CD4-positive, alpha-beta memory T cell (primary cell): Measurements from ENCODE around the gene TTF1. TPM values are rescaled to one million over a fixed set of nuclear protein-coding genes. Genes with fewer than 3 reads are reported as not detected.

Source experiments
- CTCF ChIA-PET: fragments of 350-600 bp; sonication (Branson Sonifier 250); formaldehyde crosslinking; loops from one replicate; lab custom pipeline; 2021; ENCODE audit warnings: inconsistent platforms; ENCODE audit not compliant: partially characterized antibody; lab: Charles Lee
- POLR2A ChIA-PET: fragments of 350-600 bp; sonication (Branson Sonifier 250); formaldehyde crosslinking; loops from one replicate; lab custom pipeline; 2021; ENCODE audit not compliant: partially characterized antibody; lab: Charles Lee
- DNase-seq, 5 donors: peaks; one replicate each; pipeline versions ENCODE4 v3.0.0 to v3.0.0-alpha.2; 2020 to 2022; ENCODE audit warnings: mixed read lengths in 1 of 5
- H3K27ac ChIP-seq: one replicate; pipeline ENCODE4 v1.7.0; 2013; ENCODE audit warnings: low read depth, low read length
- H3K27me3 ChIP-seq: 2 replicates; pipeline ENCODE4 v1.7.0; 2013; ENCODE audit warnings: mild to moderate bottlenecking, low read length, moderate library complexity; ENCODE audit not compliant: insufficient read depth
- H3K36me3 ChIP-seq: 2 replicates; pipeline ENCODE4 v1.7.0; 2013; ENCODE audit warnings: mild to moderate bottlenecking, low read length, moderate library complexity; ENCODE audit not compliant: insufficient read depth
- H3K4me1 ChIP-seq: 2 replicates; pipeline ENCODE4 v1.7.0; 2013; ENCODE audit warnings: mild to moderate bottlenecking, low read length, moderate library complexity; ENCODE audit not compliant: insufficient read depth
- H3K4me3 ChIP-seq, 2 donors: one replicate each; pipeline ENCODE4 v1.7.0; 2013; ENCODE audit warnings: low read length in 2 of 2, mild to moderate bottlenecking in 1 of 2
- H3K9me3 ChIP-seq, 2 donors: one replicate each; pipeline ENCODE4 v1.7.0; 2013; ENCODE audit warnings: low read length in 2 of 2, control low read depth in 1 of 2; ENCODE audit not compliant: control insufficient read depth in 1 of 2
- H3K27ac Mint-ChIP-seq, 7 donors: one replicate each; pipeline ENCODE4 v1.8.0; 2020 to 2021; ENCODE audit warnings: mixed read lengths in 7 of 7, mild to moderate bottlenecking in 6 of 7, inconsistent platforms in 3 of 7, moderate library complexity in 3 of 7
- H3K27me3 Mint-ChIP-seq, 2 donors: one replicate each; pipeline ENCODE4 v1.8.0; 2020 to 2021; ENCODE audit warnings: mixed read lengths in 2 of 2
- H3K36me3 Mint-ChIP-seq, 2 donors: one replicate each; pipeline ENCODE4 v1.8.0; 2020 to 2021; ENCODE audit warnings: mixed read lengths in 2 of 2, inconsistent platforms in 1 of 2, mild to moderate bottlenecking in 1 of 2
- H3K4me1 Mint-ChIP-seq, 4 donors: one replicate each; pipeline ENCODE4 v1.8.0; 2020 to 2021; ENCODE audit warnings: mixed read lengths in 4 of 4, mild to moderate bottlenecking in 1 of 4
- H3K4me3 Mint-ChIP-seq, 8 donors: one replicate each; pipeline ENCODE4 v1.8.0; 2020 to 2021; ENCODE audit warnings: mixed read lengths in 8 of 8, mild to moderate bottlenecking in 7 of 8, moderate library complexity in 6 of 8, inconsistent platforms in 3 of 8
- H3K9me3 Mint-ChIP-seq, 8 donors: one replicate each; pipeline ENCODE4 v1.8.0; 2020 to 2021; ENCODE audit warnings: mixed read lengths in 8 of 8, mild to moderate bottlenecking in 5 of 8, inconsistent platforms in 3 of 8, moderate library complexity in 1 of 8
- intact Hi-C: fragments of 100-400 bp; cut with micrococcal nuclease; formaldehyde crosslinking; loops from one replicate; pipeline ENCODE4 v1.15.1; 2023
- polyA plus RNA-seq, 2 donors: library from polyadenylated mRNA; unstranded; fragments of 300-500 nt; fragmentation: Illumina TruSeq; gene quantifications; one replicate each; pipeline ENCODE4 v1.2.3, GENCODE V29; 2021
- total RNA-seq, 2 experiments: library from RNA; stranded (reverse); gene quantifications; one replicate each; pipeline ENCODE4 v1.2.3, GENCODE V29; 2021

The TTF1 gene
- total and polyA plus RNA-seq, 4 experiments from 2014 or later: 5.8 to 22.2 (median 15.7) TPM

DNA sequence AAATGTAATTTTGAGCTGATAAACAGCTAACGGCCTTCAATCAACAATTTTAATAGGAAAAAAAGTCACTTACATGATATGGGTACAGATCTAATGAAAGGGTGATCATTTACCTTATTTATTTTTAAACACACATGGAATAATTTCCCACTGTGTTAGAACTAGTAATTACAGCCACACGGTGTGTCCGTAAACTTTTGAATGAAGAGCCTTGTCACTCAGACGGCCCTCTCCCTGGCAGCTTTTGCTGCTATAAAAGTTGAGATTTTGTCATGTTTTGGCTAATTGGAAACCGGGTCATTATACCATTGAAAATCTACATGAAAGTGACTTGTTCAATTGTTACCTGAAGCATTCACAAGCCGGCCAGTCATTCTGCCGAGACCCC, 19.0 kb upstream of the TTF1 start:
- H3K4me1 Mint-ChIP-seq: no peaks in the 10 kb centered on the region
- intact Hi-C loops: no loop called here

DNA sequence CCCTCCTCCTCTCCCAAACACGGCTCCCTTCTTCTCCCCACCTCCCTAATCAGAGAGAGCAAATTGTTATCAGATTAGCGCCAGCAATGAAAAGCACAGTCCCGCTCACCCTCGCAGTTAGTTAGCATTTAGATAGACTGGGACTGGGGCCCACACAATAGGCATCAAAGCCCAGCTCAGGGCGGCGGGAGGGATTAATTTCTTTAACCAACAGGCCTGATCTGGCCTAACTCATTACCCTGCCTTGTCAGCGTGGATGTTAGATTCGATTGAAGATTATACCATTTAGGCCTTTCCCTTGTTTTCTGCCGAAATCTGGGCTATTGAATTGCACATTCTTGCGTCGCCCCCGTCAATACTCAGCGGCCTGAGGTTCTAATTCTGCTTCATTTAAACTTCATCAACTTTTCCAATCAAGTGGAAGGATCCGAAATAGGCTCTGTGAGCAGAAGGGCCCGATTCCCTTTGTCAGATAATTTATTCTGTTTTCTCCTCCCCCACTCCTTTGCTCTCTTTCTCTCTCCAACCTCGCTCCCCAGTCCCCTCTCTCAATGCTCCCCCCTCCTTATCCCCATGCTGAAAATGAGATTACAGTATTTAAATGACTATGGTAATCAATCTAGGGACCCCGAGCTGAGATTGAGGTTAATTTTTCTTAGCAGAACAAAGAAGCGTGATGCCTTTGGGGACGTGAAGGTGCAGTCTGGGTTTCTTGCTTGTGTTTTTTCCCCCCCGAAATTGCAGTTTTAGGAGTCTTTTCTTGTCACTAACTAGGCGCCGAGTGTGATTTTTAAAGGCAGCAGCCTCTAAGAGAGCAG, 18.4 kb upstream of the TTF1 start:
- H3K9me3 ChIP-seq: no peaks in the 10 kb centered on the region
- Mint-ChIP-seq H3K4me1 (no peaks in the 10 kb centered on the region), H3K36me3 (no peaks in the 10 kb centered on the region), H3K9me3 (no peaks in the 10 kb centered on the region), H3K4me3 (no peak overlapping the region), H3K27ac (peak overlapping the region in 1 of 7 donors; percentile 53), H3K27me3 (peaks cover 24 to 51% of the 10 kb centered on the region in 2 donors)
- ChIA-PET CTCF (no interaction called here), POLR2A (no interaction called here)
- H3K27me3 ChIP-seq: peaks cover 5% of the 10 kb centered on the region
- H3K27ac ChIP-seq: no peak overlapping the region
- H3K36me3 ChIP-seq: no peaks in the 10 kb centered on the region
- no peak overlapping the region for H3K4me3 ChIP-seq
- no peak for DNase-seq
- intact Hi-C loops: no loop called here
- H3K4me1 ChIP-seq: no peaks in the 10 kb centered on the region

More for the DNA sequence above, 19.0 kb upstream of the TTF1 start:
- Histone ChIP-seq H3K36me3 (no peaks in the 10 kb centered on the region), H3K27ac (no peak overlapping the region), H3K9me3 (no peaks in the 10 kb centered on the region), H3K27me3 (peaks cover 5% of the 10 kb centered on the region), H3K4me3 (no peak overlapping the region), H3K4me1 (no peaks in the 10 kb centered on the region)
- no peaks in the 10 kb centered on the region for H3K9me3 Mint-ChIP-seq
- no peaks in the 10 kb centered on the region for H3K36me3 Mint-ChIP-seq
- no peak for DNase-seq
- H3K27ac Mint-ChIP-seq: no peak overlapping the region
- H3K4me3 Mint-ChIP-seq: no peak overlapping the region
- ChIA-PET CTCF (no interaction called here), POLR2A (no interaction called here)
- peaks cover 28 to 53% of the 10 kb centered on the region in 2 donors for H3K27me3 Mint-ChIP-seq

DNA sequence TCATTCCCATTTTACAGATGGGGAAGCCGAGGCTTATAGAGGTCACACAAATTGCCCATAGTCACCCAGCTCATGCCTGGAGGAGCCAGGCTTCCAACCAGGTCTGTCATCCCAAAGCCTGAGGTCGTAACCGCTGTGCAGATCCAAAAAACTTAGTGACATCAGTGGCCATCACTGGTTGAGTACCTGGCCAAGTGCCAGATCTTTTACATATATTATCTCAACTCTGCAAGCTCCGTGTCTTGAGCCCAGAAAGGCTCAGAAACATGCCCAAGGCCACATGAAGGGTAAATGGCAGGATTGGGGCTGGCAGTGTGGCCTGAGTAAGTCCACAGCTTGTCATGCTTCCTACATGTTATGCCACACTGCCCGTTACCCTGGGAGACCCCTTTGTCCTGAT, 16.9 kb upstream of the TTF1 start:
- ChIA-PET CTCF (no interaction called here), POLR2A (no interaction called here)
- intact Hi-C loops: no loop called here
- H3K36me3 ChIP-seq: no peaks in the 10 kb centered on the region
- H3K36me3 Mint-ChIP-seq: no peaks in the 10 kb centered on the region
- no peak overlapping the region for H3K4me3 Mint-ChIP-seq
- H3K27ac Mint-ChIP-seq: no peak overlapping the region
- H3K9me3 Mint-ChIP-seq: no peaks in the 10 kb centered on the region
- H3K4me3 ChIP-seq: no peak overlapping the region
- peaks cover 8% of the 10 kb centered on the region for H3K27me3 ChIP-seq
- no peaks in the 10 kb centered on the region for H3K4me1 ChIP-seq
- H3K4me1 Mint-ChIP-seq: no peaks in the 10 kb centered on the region
- H3K27me3 Mint-ChIP-seq: peaks cover 25 to 55% of the 10 kb centered on the region in 2 donors
- DNase-seq: no peak
- H3K9me3 ChIP-seq: no peaks in the 10 kb centered on the region
- H3K27ac ChIP-seq: no peak overlapping the region

DNA sequence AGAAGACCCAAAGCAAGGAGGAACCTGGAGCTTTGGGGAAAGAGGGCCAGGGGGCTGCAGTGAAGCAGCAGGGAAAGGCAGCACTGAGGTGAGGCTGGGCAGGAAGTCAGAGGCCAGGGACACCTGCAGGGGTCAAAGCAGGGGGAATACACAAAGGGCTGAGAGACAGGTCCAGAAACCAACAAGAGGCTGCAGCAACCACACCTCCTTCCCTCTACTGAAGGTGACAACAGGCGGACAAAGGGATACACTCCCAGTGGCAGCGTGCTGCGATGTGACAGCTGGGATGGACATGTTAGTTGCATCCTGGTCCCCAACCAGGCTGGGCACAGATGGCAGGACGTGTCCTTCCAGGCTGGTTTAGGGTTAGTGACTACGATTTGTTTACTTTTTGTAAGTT, 15.9 kb upstream of the TTF1 start:
- Mint-ChIP-seq H3K27ac (no peak overlapping the region), H3K9me3 (no peaks in the 10 kb centered on the region), H3K4me3 (peak overlapping the region in 1 of 8 donors; percentile 16), H3K4me1 (no peaks in the 10 kb centered on the region), H3K36me3 (no peaks in the 10 kb centered on the region), H3K27me3 (peaks cover 29 to 62% of the 10 kb centered on the region in 2 donors)
- POLR2A ChIA-PET: no interaction called here
- Histone ChIP-seq H3K36me3 (no peaks in the 10 kb centered on the region), H3K27me3 (peaks cover 8% of the 10 kb centered on the region), H3K27ac (no peak overlapping the region), H3K4me1 (no peaks in the 10 kb centered on the region), H3K4me3 (no peak overlapping the region), H3K9me3 (no peaks in the 10 kb centered on the region)
- no peak for DNase-seq
- intact Hi-C loops: no loop called here
- CTCF ChIA-PET: no interaction called here

DNA sequence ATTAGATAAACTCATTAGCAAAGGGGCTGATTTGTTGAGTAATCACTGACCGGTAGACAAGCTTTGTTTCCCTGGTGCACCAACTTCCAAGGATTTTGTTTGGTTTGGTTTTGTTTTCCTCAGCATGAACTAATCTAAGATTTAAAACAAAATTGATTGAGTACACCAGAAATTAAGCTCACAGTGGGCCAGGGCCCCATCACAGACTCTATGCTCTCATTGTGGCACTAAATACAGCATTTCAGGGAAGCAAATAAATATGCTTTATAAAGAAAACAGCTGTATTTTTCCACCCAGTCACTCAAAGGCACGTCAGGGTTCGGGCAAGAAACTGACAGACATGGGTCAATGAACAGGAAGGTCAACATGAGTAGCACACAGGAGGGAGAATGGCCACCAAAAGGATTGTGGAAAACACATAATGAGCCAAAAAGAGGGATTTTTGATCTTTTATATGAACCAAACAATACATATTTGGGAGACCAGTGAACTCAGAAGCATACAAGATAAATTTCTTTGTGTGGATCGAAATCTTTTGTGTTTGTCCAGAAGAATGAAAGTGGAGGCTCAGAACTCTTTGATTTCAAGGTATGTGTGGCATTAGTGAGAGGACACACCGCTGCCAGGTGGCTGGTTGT, 12.2 kb upstream of the TTF1 start:
- intact Hi-C loops: loop anchor here (10.0 kb wide), 1 partner anchor 486 kb away; no protein-coding TSS in a partner anchor
- no peak overlapping the region for H3K27ac Mint-ChIP-seq
- H3K27me3 Mint-ChIP-seq: peaks cover 44 to 61% of the 10 kb centered on the region in 2 donors
- Histone ChIP-seq H3K4me1 (no peaks in the 10 kb centered on the region), H3K4me3 (no peak overlapping the region), H3K27ac (no peak overlapping the region), H3K27me3 (peaks cover 14% of the 10 kb centered on the region), H3K9me3 (no peaks in the 10 kb centered on the region), H3K36me3 (no peaks in the 10 kb centered on the region)
- H3K4me3 Mint-ChIP-seq: no peak overlapping the region
- CTCF ChIA-PET: no interaction called here
- no peaks in the 10 kb centered on the region for H3K9me3 Mint-ChIP-seq
- no peaks in the 10 kb centered on the region for H3K36me3 Mint-ChIP-seq
- POLR2A ChIA-PET: no interaction called here
- no peak for DNase-seq
- H3K4me1 Mint-ChIP-seq: peaks cover 0 to 4% (median 0%) of the 10 kb centered on the region in 4 donors

DNA sequence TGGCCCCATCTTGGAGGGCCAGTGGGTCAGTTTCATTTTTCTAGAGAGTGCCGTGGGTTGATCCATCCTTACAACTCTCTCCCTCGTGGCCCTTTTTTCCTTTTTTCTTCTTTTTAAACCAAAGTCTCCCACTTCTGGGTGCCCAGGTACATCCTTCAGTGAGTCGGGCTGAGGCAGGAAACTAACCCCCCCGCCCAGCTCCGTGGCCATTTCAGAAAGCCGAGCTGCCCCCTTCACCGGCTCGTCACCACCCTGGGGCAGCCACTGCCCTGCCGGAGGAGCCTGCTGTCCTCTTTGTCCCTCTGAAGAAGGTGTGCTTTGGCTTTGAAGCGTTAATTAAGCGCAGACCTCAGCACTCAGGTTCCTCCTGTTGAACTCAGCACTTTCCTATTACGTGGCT, 8.5 kb upstream of the TTF1 start:
- Mint-ChIP-seq H3K36me3 (no peaks in the 10 kb centered on the region), H3K4me1 (peaks cover 13 to 23% (median 19%) of the 10 kb centered on the region in 4 donors), H3K9me3 (no peaks in the 10 kb centered on the region), H3K27me3 (peaks cover 52 to 70% of the 10 kb centered on the region in 2 donors), H3K4me3 (no peak overlapping the region), H3K27ac (no peak overlapping the region)
- CTCF ChIA-PET: no interaction called here
- peaks cover 20% of the 10 kb centered on the region for H3K4me1 ChIP-seq
- no peaks in the 10 kb centered on the region for H3K36me3 ChIP-seq
- POLR2A ChIA-PET: no interaction called here
- peaks cover 33% of the 10 kb centered on the region for H3K27me3 ChIP-seq
- H3K9me3 ChIP-seq: no peaks in the 10 kb centered on the region
- no peak overlapping the region for H3K27ac ChIP-seq
- H3K4me3 ChIP-seq: no peak overlapping the region
- intact Hi-C loops: loop anchor here (10.0 kb wide), 1 partner anchor 490 kb away; no protein-coding TSS in a partner anchor
- DNase-seq: no peak

DNA sequence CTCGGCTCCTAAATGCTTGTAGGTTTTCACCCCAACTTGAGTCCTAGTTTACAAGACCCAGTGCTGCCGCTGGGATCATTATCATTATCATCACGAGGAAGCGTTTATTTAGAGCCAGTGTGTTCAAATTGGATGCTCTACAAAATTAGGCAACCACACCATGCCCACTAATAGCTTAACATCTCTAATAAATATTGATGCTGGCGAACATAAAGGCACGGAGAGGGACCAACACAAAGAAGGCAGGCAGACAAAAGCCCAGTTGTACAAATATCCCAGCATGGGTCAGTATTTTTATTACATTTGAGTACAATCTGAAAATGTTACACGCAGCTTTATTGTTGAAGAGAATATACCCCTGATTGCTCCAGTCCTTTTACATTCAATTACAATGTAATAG, 8.1 kb upstream of the TTF1 start:
- DNase-seq: no peak
- no peak overlapping the region for H3K27ac ChIP-seq
- no peak overlapping the region for H3K4me3 ChIP-seq
- H3K27me3 ChIP-seq: peaks cover 33% of the 10 kb centered on the region
- no peaks in the 10 kb centered on the region for H3K9me3 ChIP-seq
- H3K9me3 Mint-ChIP-seq: no peaks in the 10 kb centered on the region
- H3K4me1 ChIP-seq: peaks cover 24% of the 10 kb centered on the region
- H3K36me3 Mint-ChIP-seq: no peaks in the 10 kb centered on the region
- H3K27me3 Mint-ChIP-seq: peaks cover 49 to 67% of the 10 kb centered on the region in 2 donors
- intact Hi-C loops: loop anchor here (5.0 to 10.0 kb wide), 3 partner anchors 238 to 558 kb away; no protein-coding TSS in a partner anchor
- ChIA-PET POLR2A (no interaction called here), CTCF (interaction anchor here (1.4 kb wide), 1 partner anchor 24 kb away, joined by 4 read pairs; no protein-coding TSS in a partner anchor)
- H3K4me3 Mint-ChIP-seq: no peak overlapping the region
- no peak overlapping the region for H3K27ac Mint-ChIP-seq
- H3K4me1 Mint-ChIP-seq: peaks cover 13 to 24% (median 19%) of the 10 kb centered on the region in 4 donors
- H3K36me3 ChIP-seq: no peaks in the 10 kb centered on the region
